HG03045 (cell line): ENCODE results near the gene ALDH16A1.

ENCODE experiments used
- ATAC-seq: cut with Tn5 transposase; IDR thresholded peaks from one replicate; pipeline ENCODE4 v1.9.1; 2021; ENCODE audit warnings: mild to moderate bottlenecking, moderate library complexity; ENCODE audit not compliant: unreplicated experiment

The ALDH16A1 gene

GRCh38 chr19:49487277-49488045 is 34.4 kb downstream of the ALDH16A1 start, which contains the start of gene RPL13A:
RPL13A (plus strand) TSS chr19:49487608; CDS start chr19:49487630, 22 bp downstream.
- peak; percentile 90 for ATAC-seq

- ATAC-seq = no peak
Measured at GRCh38 chr19:49488046-49488862, 35.2 kb downstream of the ALDH16A1 start.

DNA sequence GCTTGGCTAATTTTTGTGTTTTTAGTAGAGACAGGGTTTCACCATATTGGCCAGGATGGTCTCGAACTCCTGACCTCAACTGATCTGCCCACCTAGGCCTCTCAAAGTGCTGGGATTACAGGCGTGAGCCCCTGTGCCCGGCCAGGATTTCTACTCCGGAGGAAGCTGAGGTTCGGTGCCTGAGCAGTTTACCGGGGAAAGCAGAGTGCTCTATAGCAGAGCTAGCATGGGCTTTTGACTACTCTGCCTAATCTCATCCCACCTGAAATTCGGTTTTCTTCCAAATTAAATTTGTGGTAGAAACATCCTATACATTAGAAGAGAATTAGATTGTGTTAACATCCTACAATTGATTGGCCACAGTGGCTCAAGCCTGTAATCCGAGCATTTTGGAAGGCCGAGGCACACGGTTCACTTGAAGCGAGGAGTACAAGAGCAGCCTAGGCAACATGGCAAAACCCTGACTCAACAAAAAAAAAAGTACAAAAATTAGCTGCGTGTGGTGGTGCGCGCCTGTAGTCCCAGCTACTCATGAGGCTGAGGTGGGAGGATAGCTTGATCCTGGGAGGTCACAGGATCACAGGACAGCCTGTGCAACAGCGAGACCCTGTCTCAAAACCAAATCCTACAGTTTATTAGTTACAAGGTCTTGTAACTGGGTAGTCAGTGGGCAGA is 36.0 kb downstream of the ALDH16A1 start:
- ATAC-seq = no peak

- no peak for ATAC-seq
Measured at GRCh38 chr19:49489601-49490167, 36.7 kb downstream of the ALDH16A1 start.

- ATAC-seq = no peak
Measured at GRCh38 chr19:49490287-49491029, 37.4 kb downstream of the ALDH16A1 start.

DNA sequence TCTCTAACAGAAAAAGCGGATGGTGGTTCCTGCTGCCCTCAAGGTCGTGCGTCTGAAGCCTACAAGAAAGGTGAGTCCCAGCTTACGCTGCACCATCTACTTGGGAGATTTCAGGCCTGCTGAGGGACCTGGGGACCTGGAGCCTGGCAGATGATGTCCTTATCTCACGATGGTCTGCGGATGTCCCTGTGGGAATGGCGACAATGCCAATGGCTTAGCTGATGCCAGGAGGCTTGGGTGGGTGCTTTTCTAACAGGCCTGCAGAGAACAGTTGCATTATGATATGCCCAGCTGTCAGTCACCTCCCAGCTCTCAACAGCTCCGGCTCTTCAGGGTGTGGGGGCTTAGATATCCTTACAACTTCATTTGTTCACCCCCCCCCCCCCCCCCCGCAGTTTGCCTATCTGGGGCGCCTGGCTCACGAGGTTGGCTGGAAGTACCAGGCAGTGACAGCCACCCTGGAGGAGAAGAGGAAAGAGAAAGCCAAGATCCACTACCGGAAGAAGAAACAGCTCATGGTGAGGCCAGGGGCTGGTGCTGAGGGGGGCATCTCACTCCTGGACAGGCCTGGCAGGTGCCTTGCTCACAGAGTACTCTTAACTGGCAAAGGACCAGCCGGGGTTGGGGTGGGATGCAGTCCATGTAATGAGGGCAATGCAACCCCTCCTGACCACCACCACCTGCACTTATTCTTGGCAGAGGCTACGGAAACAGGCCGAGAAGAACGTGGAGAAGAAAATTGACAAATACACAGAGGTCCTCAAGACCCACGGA is 38.2 kb downstream of the ALDH16A1 start:
- no peak for ATAC-seq

GRCh38 chr19:49491804-49492572 is 39.0 kb downstream of the ALDH16A1 start:
- ATAC-seq = no peak

DNA sequence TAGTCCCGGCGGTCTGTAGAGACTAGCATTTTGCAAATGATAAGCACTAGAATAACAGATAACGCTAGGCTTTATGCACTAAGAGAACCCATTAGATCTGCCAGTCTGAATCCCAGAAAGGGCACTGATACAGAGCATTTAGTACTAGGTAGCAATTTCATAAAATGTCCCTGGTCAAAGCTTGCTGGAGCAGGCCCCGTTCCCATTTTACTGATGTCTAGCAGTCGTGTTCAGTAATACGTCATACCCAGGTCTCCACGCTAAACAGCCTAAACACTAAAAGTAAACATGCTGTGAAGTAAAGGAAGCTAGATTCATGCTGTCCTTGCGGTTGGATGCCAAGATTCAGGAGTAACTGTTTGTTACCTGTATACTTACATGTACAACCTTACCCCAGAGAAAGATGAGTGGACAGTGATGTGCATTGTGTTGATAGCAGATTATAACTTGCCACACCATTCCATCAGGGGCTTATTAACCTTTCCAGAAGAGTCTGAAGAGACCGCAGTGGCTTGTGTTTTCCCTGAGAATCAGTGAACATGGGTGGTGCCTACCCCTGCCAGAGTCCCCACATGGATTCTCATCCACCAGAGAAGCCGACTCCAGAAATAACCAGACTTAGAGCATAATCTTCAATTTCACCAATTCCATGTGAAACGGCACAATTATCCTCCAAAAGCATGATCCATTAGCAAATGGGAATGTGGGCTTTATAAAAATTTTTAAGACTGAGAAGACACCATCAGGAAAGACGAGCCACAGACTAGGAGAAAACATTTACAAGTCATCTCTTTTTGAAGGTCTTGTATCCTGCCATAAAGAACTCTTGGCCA is 39.8 kb downstream of the ALDH16A1 start:
- ATAC-seq = no peak

- ATAC-seq = no peak
Measured at GRCh38 chr19:49496574-49497008, 43.6 kb downstream of the ALDH16A1 start.

GRCh38 chr19:49497047-49497788 is 44.2 kb downstream of the ALDH16A1 start:
- ATAC-seq = no peak

DNA sequence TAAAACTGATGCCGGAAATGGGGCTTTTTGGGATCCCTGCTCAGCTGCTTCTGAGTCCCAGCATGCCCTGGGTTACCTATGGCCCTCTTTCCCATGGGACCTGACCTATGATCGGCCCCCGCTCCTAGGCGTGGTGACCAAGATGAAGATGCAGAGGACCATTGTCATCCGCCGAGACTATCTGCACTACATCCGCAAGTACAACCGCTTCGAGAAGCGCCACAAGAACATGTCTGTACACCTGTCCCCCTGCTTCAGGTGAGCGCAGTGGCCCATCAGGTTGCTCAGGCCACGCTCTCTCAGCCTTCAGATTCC is 44.7 kb downstream of the ALDH16A1 start:
- ATAC-seq = no peak

DNA sequence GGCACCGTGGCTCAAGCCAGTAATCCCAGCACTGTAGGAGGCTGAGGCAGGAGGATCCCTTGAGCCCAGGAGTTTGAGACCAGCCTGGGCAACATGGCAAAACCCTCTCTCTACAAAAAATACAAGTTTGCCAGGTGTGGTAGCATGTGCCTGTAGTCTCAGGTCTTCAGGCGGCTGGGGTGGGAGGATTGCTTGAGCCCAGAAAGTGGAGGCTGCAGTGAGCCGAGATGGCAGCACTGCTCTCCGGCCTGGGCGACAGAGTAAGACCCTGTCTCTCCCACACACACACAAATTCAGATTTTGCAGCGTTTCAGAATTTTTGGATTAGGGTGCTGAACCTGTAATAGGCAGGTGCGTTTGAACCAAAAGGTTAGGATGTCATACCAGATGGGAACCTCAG is 45.5 kb downstream of the ALDH16A1 start:
- no peak for ATAC-seq

- no peak for ATAC-seq
Measured at GRCh38 chr19:49499030-49499670, 46.1 kb downstream of the ALDH16A1 start.

GRCh38 chr19:49502866-49503581 is 50.0 kb downstream of the ALDH16A1 start:
- no peak for ATAC-seq

DNA sequence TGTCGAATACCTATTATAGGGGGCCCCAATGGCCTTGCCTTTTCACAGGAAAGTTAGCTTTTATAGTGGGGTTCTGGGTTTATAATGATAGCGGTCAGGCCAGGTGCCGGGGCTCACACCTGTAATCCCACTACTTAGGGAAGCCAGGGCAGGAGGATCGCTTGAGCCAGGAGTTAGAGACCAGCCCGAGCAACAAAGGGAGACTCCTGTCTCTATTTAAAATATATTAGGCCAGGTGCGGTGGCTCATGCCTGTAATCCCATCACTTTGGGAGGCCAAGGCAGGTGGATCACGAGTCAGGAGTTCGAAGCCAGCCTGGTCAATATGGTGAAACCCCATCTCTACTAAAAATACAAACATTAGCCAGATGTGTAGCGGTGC is 50.5 kb downstream of the ALDH16A1 start:
- no peak for ATAC-seq

- ATAC-seq = no peak
Measured at GRCh38 chr19:49506575-49507105, 53.6 kb downstream of the ALDH16A1 start.
